NCI-H226 (cell line): Measurements from ENCODE around the gene LRRTM4.

Experiments
- DNase-seq: peaks from one replicate; pipeline ENCODE4 v3.0.0-alpha.2; 2015

The LRRTM4 gene

GRCh38 chr2:77469106-77469505 is 53.1 kb downstream of the LRRTM4 start:
- DNase-seq = no peak

- DNase-seq = no peak
These were observed 62.3 kb downstream of the LRRTM4 start for GRCh38 chr2:77459840-77460239.

GRCh38 chr2:77458216-77458615 is 64.0 kb downstream of the LRRTM4 start:
- DNase-seq = no peak

DNA sequence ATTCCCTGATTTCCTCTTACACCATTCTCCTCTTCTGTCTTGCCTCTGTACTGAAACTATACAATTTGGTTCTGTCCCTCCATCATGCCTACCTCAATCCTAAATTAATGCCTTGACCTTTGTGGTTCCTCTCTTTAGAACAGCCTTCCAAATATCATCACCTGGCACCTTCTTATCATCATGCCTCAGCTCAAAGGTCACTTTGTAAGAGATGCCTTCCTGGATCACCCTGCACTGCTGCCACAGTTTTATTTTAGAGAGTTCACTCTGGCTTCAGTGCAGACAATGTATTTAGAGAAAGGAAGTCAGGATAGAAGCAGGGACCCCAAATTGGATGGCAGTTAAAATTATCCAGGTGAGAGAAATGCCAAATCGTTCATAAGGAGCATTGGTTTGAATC is 64.5 kb downstream of the LRRTM4 start:
- no peak for DNase-seq

- DNase-seq = no peak
These were observed 79.1 kb downstream of the LRRTM4 start for GRCh38 chr2:77443076-77443475.

GRCh38 chr2:77434880-77435279 is 87.3 kb downstream of the LRRTM4 start:
- no peak for DNase-seq

GRCh38 chr2:77428946-77429345 is 93.2 kb downstream of the LRRTM4 start:
- DNase-seq = no peak

GRCh38 chr2:77421971-77422370 is 100.2 kb downstream of the LRRTM4 start:
- DNase-seq = no peak

DNA sequence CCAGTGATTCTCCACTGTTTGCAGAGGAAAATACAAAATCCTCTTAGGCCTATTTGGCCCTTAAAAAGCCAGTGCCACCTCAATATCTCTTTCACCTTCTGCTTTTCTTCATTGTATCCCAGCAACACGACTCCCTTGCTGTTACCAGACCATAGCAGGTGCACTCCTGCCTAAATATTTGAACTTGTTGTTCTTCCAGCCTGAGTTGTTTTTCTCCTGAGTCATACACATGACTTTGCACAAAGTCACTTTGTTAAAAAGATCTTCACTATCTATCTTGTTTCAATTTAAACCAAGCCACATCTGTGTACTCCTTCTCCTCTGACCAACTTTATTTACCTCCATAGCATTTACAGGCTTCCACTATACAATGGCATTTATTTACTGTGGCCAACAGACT is 103.6 kb downstream of the LRRTM4 start:
- DNase-seq = no peak

GRCh38 chr2:77404189-77404588 is 118.0 kb downstream of the LRRTM4 start:
- no peak for DNase-seq

GRCh38 chr2:77398970-77399600 is 123.1 kb downstream of the LRRTM4 start:
- no peak for DNase-seq

DNA sequence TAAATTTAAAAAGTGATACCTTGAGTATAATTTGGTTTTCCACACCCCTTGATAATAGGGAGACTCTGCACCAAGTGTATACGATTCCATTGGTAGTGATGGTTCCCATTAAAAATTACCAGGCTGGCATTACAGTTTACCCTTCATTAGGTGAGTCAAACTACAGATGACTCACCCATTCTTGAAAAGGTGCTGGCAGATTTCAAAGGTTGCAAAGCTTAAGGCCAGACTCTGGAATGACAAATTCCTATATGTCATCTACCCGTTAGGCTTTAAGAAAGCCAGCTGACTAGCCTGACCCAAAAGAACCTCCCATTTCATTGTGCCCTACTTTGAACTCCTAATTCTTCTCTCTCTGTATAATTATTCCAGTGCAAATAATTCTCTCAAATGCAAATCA is 124.4 kb downstream of the LRRTM4 start:
- DNase-seq = no peak

DNA sequence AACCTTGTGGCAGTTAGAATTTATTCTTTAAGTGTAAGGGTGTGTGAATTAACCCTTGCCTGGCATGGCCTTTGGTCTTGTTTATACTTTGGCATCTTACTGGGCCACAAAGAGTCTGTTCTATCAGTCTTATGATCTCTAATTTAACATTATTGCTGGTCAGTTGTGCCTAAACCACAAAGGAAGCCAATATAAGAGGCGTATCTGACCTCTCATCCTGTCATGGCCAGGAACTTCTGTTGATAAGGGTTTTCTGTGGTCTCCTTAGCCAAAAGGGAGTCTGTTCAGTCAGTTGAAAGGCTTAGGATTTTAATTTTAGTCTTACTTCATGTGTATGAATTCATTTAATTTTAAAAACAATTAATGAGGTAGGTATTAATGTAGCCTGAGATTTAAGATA is 127.2 kb downstream of the LRRTM4 start:
- DNase-seq = no peak

DNA sequence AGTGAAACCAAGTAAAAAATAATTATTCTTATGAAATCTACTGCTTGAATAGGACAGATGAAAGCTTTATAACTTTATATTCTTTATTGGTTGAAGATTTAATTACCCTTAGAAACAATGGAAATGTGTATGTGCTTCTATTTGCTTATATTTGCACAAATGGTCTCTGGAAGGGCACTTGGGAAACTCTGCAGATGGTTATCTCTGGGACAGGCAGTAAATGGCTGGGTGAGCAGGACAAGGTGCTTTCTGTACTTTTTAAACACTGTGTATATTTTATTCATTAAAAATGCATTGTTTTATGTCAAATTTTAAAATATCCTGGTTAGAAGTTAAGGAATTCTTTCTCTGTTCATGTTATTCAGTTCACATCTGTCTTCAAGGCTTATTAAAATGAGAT is 131.1 kb downstream of the LRRTM4 start:
- no peak for DNase-seq

DNA sequence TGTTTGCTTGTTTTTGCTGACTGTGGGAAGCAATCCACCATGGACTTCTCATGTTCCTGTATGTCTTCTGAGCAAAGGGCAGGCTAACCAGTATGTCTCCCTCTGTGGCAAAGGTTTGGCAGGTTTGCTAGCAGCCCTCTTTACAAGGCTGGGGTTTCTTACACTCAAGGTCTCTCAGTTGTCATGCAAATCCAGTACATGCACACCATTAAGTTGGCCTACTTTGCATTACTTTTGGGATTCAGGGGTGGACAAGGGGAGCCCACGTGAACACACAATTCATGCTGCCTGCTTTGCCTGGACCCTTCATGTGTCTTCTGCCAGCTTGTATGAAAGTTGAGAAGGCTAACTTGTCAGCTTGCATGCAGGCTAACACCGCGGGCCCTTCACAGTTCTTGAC is 134.9 kb downstream of the LRRTM4 start:
- DNase-seq = no peak

GRCh38 chr2:77372636-77373035 is 149.5 kb downstream of the LRRTM4 start:
- DNase-seq = no peak

DNA sequence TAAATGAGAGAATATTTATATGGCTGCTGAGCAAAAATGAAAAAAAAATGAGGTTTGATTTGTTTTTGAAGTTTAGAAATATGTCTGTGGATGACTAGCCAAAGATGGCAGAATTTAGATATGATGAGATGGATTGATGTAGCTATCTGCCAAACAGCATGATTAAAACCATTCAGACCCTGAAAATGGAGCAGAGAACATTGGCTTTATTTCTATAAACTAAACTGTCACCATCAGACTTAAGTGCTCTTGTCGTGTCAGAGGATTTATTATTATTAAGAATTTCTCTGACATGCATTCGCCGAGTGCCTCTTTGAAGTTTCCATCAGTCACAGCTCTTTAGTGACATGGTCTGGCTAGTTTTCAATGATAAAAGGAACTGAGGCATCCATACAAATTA is 151.7 kb downstream of the LRRTM4 start:
- DNase-seq = no peak

DNA sequence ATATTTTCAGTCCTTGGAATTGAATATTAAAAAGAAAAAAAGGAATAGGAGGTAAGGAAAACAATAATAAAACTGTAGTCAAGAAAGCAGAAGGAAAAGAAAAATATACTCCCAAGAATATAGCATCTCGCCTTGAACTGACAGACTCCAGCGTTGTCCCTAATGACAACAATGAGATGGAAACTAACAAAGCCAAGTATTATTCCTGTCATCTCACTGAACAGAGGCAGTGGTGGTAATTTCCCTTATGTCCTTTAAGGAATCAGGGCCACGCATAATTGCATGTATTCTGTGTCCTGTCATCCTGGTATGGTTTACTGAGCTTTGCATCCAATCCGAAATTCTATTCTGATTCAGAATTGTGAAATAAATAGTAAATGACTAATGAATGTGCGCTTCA is 158.9 kb downstream of the LRRTM4 start:
- no peak for DNase-seq

DNA sequence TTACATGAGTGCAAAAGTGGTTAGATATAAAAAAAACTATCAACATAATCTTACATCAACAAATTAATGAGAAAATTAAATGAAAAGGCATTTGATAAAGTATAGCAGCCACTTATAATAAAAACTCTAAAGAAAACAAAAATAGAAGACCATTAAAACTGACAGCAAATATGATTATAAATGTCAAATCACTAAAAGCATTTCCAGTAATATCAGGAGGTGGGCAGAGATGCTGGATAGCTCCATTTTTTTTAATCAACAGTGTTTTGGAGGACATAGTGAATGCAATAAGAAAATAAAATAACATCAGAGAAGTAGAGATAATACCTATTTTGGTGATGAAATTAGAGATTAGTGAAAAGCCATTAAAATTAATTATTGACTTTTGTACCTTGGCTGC is 173.4 kb downstream of the LRRTM4 start:
- DNase-seq = no peak

DNA sequence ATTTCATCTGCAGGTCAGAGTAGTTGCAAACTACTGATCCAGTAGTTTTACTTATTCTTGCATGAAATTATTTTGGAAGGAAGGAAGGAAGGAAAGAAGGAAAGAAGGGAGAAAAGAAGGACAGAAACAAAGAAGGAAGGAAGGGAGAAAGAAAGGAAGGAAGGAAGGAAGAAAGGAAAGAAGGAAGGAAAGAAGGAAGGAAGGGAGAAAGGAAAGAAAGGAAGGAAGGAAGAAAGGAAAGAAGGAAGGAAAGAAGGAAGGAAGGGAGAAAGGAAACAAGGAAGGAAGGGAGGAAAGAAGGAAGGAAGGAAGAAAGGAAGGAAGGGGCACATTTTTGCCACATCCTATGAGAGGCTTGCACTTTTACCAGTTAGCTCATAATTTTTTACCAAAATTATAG is 186.2 kb downstream of the LRRTM4 start:
- DNase-seq = no peak

- DNase-seq = no peak
These were observed 193.8 kb downstream of the LRRTM4 start for GRCh38 chr2:77328134-77328931.

- DNase-seq = no peak
These were observed 196.8 kb downstream of the LRRTM4 start for GRCh38 chr2:77325395-77325794.

- DNase-seq = no peak
These were observed 199.7 kb downstream of the LRRTM4 start for GRCh38 chr2:77322431-77322830.

GRCh38 chr2:77314721-77315120 is 207.5 kb downstream of the LRRTM4 start:
- no peak for DNase-seq

DNA sequence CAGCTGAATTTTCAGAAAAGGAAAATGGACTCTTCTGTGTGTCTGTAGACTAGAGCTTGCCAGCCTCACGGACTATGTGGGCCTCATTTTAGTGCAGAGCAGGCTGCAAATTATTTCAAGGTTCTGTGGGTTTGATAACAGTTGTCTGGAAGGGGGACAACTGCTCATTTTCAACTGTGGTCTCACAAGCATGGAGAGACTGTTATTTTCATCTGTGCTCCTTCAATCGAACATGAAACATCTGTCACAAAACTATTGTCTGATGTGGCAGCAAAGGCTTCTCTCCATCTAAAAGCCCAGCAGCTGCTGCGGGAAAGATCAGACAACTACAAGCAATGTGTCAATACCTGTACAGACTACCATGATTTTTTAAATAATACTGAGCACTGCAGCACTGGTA is 211.8 kb downstream of the LRRTM4 start:
- DNase-seq = no peak
